ENCODE data around the gene USP11. TPM values are rescaled to one million over a fixed set of nuclear protein-coding genes. Genes with fewer than 3 reads are reported as not detected.

Gene USP11
- total RNA-seq, 1 donor from 2014 or later, result 42.2 TPM

GRCh38 chrX:47212381-47213293, 20.2 kb upstream of the USP11 start:
- H3K4me3 ChIP-seq, result no peak overlapping the region
- no peaks in the 10 kb centered on the region for H3K9me3 ChIP-seq (replicated peaks)
- H3K27ac ChIP-seq (replicated peaks), result no peak overlapping the region
- H3K36me3 ChIP-seq, result peaks cover 66% of the 10 kb centered on the region
- DNase-seq, result no peak
- H3K27me3 ChIP-seq (ENCODE audit: low read depth), result no peaks in the 10 kb centered on the region
- TF ChIP-seq CTCF (IDR thresholded peaks at IDR 0.05; ENCODE audit: borderline replicate concordance), result no peak
- intact Hi-C loops (cut with micrococcal nuclease), result no loop called here
- peaks cover 23% of the 10 kb centered on the region for H3K4me1 ChIP-seq

- H3K4me1 ChIP-seq, result peaks cover 20% of the 10 kb centered on the region
- no peaks in the 10 kb centered on the region for H3K27me3 ChIP-seq (ENCODE audit: low read depth)
- no peak overlapping the region for H3K4me3 ChIP-seq
- intact Hi-C loops (cut with micrococcal nuclease), result no loop called here
- H3K9me3 ChIP-seq (replicated peaks), result no peaks in the 10 kb centered on the region
- no peak for DNase-seq
- H3K27ac ChIP-seq (replicated peaks), result no peak overlapping the region
- peaks cover 59% of the 10 kb centered on the region for H3K36me3 ChIP-seq
- no peak for TF ChIP-seq CTCF (IDR thresholded peaks at IDR 0.05; ENCODE audit: borderline replicate concordance)
These were observed 18.3 kb upstream of the USP11 start for GRCh38 chrX:47214435-47215077.

GRCh38 chrX:47215291-47215900, 17.4 kb upstream of the USP11 start:
- no peak for DNase-seq
- Histone ChIP-seq H3K4me3 (no peak overlapping the region), H3K27me3 (ENCODE audit: low read depth) (no peaks in the 10 kb centered on the region), H3K4me1 (peaks cover 24% of the 10 kb centered on the region), H3K9me3 (replicated peaks) (no peaks in the 10 kb centered on the region), H3K36me3 (peaks cover 50% of the 10 kb centered on the region), H3K27ac (replicated peaks) (no peak overlapping the region)
- intact Hi-C loops (cut with micrococcal nuclease), result no loop called here
- TF ChIP-seq CTCF (IDR thresholded peaks at IDR 0.05; ENCODE audit: borderline replicate concordance), result no peak

- peak overlapping the region; percentile 98 for H3K27ac ChIP-seq (replicated peaks)
- no peaks in the 10 kb centered on the region for H3K27me3 ChIP-seq (ENCODE audit: low read depth)
- intact Hi-C loops (cut with micrococcal nuclease), result no loop called here
- H3K4me1 ChIP-seq, result peaks cover 34% of the 10 kb centered on the region
- H3K4me3 ChIP-seq, result no peak overlapping the region
- H3K9me3 ChIP-seq (replicated peaks), result no peaks in the 10 kb centered on the region
- TF ChIP-seq CTCF (IDR thresholded peaks at IDR 0.05; ENCODE audit: borderline replicate concordance), result no peak
- no peak for DNase-seq
- peaks cover 40% of the 10 kb centered on the region for H3K36me3 ChIP-seq
These were observed 16.4 kb upstream of the USP11 start for GRCh38 chrX:47216393-47216925.

GRCh38 chrX:47217121-47217851, 15.5 kb upstream of the USP11 start:
- Histone ChIP-seq H3K36me3 (peaks cover 32% of the 10 kb centered on the region), H3K4me3 (peak overlapping the region; percentile 83), H3K27ac (replicated peaks) (peak overlapping the region; percentile 98), H3K27me3 (ENCODE audit: low read depth) (no peaks in the 10 kb centered on the region), H3K9me3 (replicated peaks) (no peaks in the 10 kb centered on the region), H3K4me1 (peaks cover 37% of the 10 kb centered on the region)
- intact Hi-C loops (cut with micrococcal nuclease), result no loop called here
- no peak for TF ChIP-seq CTCF (IDR thresholded peaks at IDR 0.05; ENCODE audit: borderline replicate concordance)
- peak; percentile 21 for DNase-seq
